HUES6 (cell line): Measurements from ENCODE around the gene NUDT16.

Source experiments
- H3K27ac ChIP-seq: 2 replicates; pipeline ENCODE4 v1.7.0; 2013; ENCODE audit warnings: low read depth, mild to moderate bottlenecking, low read length, inconsistent platforms
- H3K27me3 ChIP-seq: 2 replicates; pipeline ENCODE4 v1.6.1; 2013; ENCODE audit warnings: low read length; ENCODE audit not compliant: control insufficient read depth, insufficient read depth
- H3K36me3 ChIP-seq: 2 replicates; pipeline ENCODE4 v1.6.1; 2013; ENCODE audit warnings: low read length; ENCODE audit not compliant: control insufficient read depth, insufficient read depth
- H3K4me1 ChIP-seq: 2 replicates; pipeline ENCODE4 v1.6.1; 2013; ENCODE audit warnings: low read length; ENCODE audit not compliant: control insufficient read depth, insufficient read depth
- H3K4me3 ChIP-seq: 2 replicates; pipeline ENCODE4 v1.5.1; 2013; ENCODE audit warnings: low read depth, low read length
- H3K9ac ChIP-seq: one replicate; pipeline ENCODE4 v1.6.1; 2013; ENCODE audit warnings: mild to moderate bottlenecking, low read length
- H3K9me3 ChIP-seq: 2 replicates; pipeline ENCODE4 v1.6.1; 2013; ENCODE audit warnings: low read depth, low read length; ENCODE audit not compliant: control insufficient read depth, insufficient read depth

Gene NUDT16

DNA sequence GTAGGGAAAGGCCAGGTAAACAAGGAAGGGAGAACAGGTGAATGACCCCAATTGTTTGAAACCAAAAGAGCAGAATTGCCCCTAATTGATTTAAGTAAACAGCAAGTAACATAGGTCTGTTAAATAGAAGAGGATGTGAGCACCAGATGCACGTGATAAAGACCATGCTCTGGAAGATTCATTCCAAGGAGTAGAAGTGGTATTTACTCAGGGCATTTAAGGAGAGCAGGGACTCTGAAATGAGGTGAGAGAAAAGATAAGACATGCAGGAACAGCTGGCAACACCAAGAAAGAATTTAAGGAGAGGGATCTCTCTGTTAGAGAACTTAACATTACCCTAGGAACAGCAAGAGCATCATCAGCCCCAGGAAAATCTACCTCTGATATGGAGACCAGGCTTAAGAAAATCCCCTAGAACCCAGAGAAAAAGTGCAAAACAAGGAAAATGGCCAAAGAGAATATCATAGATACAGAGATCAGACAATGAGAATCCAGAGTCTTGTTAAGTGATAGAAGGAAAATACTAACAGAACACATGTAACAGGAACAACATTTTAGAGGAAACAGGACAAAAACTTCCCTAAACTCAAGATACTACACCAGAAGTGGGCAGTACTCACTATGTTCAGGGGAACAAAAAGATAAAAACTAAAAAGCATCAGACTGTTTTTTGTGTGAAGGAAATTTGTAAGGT, 6.4 kb downstream of the NUDT16 start:
- H3K27me3 ChIP-seq = no peaks in the 10 kb centered on the region
- peaks cover 34% of the 10 kb centered on the region for H3K36me3 ChIP-seq
- H3K4me1 ChIP-seq = no peaks in the 10 kb centered on the region
- H3K9ac ChIP-seq = no peak overlapping the region
- H3K9me3 ChIP-seq = no peaks in the 10 kb centered on the region
- no peak overlapping the region for H3K27ac ChIP-seq
- no peak overlapping the region for H3K4me3 ChIP-seq

GRCh38 chr3:131388490-131388799, 6.9 kb downstream of the NUDT16 start:
- Histone ChIP-seq H3K27ac (no peak overlapping the region), H3K4me3 (no peak overlapping the region), H3K9me3 (no peaks in the 10 kb centered on the region), H3K36me3 (peaks cover 31% of the 10 kb centered on the region), H3K4me1 (no peaks in the 10 kb centered on the region), H3K27me3 (no peaks in the 10 kb centered on the region), H3K9ac (no peak overlapping the region)

DNA sequence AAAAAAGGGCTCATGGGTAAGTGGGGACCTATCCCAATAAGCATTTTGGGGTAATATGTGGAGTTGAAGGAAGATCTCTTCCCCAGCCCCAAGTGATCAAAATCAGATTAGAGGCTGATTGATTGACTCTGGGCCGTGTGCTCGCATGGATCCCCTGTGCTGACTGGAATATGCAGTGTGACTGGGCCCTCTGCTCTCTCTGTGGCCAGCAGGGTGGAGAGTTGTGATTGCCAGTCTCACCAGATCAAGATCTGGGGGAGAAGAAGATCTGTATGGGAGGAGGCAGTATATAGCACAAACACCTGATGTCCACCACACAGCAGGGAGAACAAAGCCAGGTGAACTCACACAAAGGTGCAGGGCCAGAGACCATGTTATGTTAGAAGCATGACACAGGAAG, 8.8 kb downstream of the NUDT16 start:
- H3K9ac ChIP-seq = no peak overlapping the region
- no peaks in the 10 kb centered on the region for H3K9me3 ChIP-seq
- H3K36me3 ChIP-seq = peaks cover 13% of the 10 kb centered on the region
- no peaks in the 10 kb centered on the region for H3K27me3 ChIP-seq
- no peak overlapping the region for H3K4me3 ChIP-seq
- no peaks in the 10 kb centered on the region for H3K4me1 ChIP-seq
- H3K27ac ChIP-seq = no peak overlapping the region

DNA sequence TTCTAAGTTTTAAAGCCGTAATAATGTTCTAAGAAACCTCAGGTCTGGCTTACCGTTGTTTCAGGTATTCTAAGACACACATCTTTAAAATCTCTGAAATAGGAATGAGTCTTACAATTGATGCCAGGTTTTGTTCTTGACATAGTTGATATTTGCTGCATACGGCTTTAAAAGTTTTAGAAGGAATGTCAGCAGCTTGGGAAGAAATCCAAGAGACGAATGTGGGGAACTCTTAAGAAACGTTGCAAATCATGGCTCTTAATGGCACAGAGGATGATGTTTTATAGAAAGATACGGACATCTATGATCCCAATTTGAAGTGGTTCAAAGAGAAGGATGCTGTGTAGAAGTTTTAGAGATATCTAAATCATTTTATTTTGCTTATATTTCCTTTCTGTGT, 11.5 kb downstream of the NUDT16 start:
- Histone ChIP-seq H3K4me3 (no peak overlapping the region), H3K36me3 (no peaks in the 10 kb centered on the region), H3K9me3 (no peaks in the 10 kb centered on the region), H3K4me1 (no peaks in the 10 kb centered on the region), H3K27ac (no peak overlapping the region), H3K9ac (no peak overlapping the region), H3K27me3 (no peaks in the 10 kb centered on the region)

DNA sequence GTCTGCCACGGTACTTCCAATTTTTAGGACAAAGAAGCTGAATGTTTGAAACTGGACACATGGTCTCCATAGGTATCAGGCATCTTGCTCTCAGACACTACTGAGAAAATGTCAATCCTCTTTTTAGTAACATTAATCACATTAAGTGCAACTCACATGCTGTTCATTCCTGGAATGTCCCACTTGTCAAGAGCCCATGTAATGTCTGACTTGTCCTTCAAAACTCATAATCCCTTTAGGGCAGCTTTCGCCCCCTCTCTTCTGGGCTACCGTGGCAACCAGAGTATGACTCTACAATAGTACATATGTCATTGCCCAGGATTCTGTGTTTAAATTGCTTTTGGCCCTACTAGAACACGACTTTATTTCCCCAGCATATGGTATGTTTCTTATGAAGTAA, 12.3 kb downstream of the NUDT16 start:
- Histone ChIP-seq H3K27ac (no peak overlapping the region), H3K36me3 (no peaks in the 10 kb centered on the region), H3K4me1 (no peaks in the 10 kb centered on the region), H3K9ac (no peak overlapping the region), H3K9me3 (no peaks in the 10 kb centered on the region), H3K27me3 (no peaks in the 10 kb centered on the region), H3K4me3 (no peak overlapping the region)

- no peaks in the 10 kb centered on the region for H3K9me3 ChIP-seq
- H3K4me3 ChIP-seq = no peak overlapping the region
- no peaks in the 10 kb centered on the region for H3K4me1 ChIP-seq
- no peaks in the 10 kb centered on the region for H3K27me3 ChIP-seq
- H3K27ac ChIP-seq = no peak overlapping the region
- no peak overlapping the region for H3K9ac ChIP-seq
- no peaks in the 10 kb centered on the region for H3K36me3 ChIP-seq
Observed at GRCh38 chr3:131394400-131394799, 12.8 kb downstream of the NUDT16 start.

DNA sequence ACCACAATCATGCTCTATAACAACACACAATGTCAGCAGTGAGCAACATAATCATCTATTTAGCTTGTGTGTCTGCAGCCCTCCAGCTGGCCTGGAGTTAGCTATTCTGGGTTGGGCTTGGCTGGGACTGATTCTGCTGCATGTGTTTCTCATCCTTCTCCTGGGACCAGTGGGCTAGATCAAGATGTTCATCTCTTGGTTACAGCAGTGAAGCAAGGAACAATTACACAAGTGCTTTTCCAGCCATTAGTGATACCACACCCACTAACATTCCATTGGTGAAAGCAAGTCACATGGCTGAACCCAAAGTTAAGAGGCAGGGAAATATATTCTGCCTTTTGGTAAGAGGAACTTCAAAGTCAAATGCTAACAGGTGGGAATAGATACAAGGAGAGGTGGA, 14.6 kb downstream of the NUDT16 start:
- no peaks in the 10 kb centered on the region for H3K4me1 ChIP-seq
- H3K9ac ChIP-seq = no peak overlapping the region
- H3K9me3 ChIP-seq = no peaks in the 10 kb centered on the region
- H3K4me3 ChIP-seq = no peak overlapping the region
- no peaks in the 10 kb centered on the region for H3K27me3 ChIP-seq
- no peaks in the 10 kb centered on the region for H3K36me3 ChIP-seq
- no peak overlapping the region for H3K27ac ChIP-seq

- no peaks in the 10 kb centered on the region for H3K9me3 ChIP-seq
- H3K4me3 ChIP-seq = no peak overlapping the region
- no peaks in the 10 kb centered on the region for H3K27me3 ChIP-seq
- no peaks in the 10 kb centered on the region for H3K4me1 ChIP-seq
- H3K27ac ChIP-seq = no peak overlapping the region
- H3K9ac ChIP-seq = no peak overlapping the region
- no peaks in the 10 kb centered on the region for H3K36me3 ChIP-seq
Observed at GRCh38 chr3:131397889-131398288, 16.3 kb downstream of the NUDT16 start.

DNA sequence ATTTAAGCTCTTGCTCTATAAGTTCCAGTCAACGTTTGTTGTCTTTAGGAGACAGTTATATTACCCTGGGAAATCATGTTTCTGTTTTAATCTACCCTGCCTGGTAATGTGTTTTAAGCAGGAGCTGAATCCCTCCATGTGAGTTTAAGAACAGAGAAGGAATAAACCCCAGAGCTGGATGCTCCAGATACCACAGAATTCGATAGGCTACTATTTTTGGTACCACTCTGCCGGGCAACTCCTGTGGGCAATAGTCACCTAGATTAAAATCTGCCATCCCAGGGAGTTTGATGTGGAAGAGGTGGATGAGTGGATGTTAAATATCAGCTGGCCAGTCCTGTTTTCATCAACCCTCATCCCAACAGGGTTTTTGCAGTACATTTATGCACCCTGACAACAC, 20.4 kb downstream of the NUDT16 start:
- H3K9me3 ChIP-seq = peaks cover 5% of the 10 kb centered on the region; the same call in 1 of the 2 replicates
- H3K9ac ChIP-seq = no peak overlapping the region
- no peaks in the 10 kb centered on the region for H3K36me3 ChIP-seq
- H3K4me1 ChIP-seq = no peaks in the 10 kb centered on the region
- no peak overlapping the region for H3K4me3 ChIP-seq
- no peaks in the 10 kb centered on the region for H3K27me3 ChIP-seq
- no peak overlapping the region for H3K27ac ChIP-seq

DNA sequence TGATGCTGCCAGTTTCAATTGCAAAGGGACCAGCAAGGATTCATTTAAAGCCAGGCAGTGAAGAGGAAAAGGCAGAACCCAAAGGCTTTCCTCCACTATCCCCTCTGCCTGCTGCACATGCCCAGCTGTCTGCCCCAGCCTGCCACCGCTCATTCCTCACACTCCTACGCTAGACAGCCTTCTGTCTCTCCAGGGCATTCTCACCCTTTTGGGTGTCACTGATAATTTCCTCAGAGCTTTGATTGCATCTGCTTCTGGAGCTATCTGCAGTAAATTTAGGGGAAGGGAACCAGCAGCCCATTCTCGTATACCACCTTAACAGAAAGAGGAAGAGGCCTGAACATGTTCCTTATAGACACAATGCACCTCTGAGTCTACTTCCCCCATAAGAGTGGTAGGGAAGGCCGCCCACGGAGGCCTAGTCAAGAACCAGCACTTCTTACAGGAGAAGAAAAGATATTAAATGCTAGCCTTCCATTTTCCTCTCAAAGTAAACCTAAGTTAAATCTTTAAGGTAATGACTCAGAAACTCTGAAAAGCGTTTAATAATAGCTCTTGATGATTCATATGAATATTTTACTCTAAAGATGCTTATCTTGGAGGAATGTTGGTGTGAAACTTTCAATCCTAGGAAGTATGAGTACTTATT, 20.9 kb downstream of the NUDT16 start:
- no peaks in the 10 kb centered on the region for H3K36me3 ChIP-seq
- H3K4me3 ChIP-seq = no peak overlapping the region
- no peak overlapping the region for H3K27ac ChIP-seq
- no peaks in the 10 kb centered on the region for H3K4me1 ChIP-seq
- H3K9me3 ChIP-seq = peaks cover 5% of the 10 kb centered on the region; the same call in 1 of the 2 replicates
- H3K27me3 ChIP-seq = no peaks in the 10 kb centered on the region
- no peak overlapping the region for H3K9ac ChIP-seq

- H3K27ac ChIP-seq = no peak overlapping the region
Observed at GRCh38 chr3:131403216-131403895, 21.8 kb downstream of the NUDT16 start.

More at GRCh38 chr3:131403216-131403895, 21.8 kb downstream of the NUDT16 start:
- Histone ChIP-seq H3K36me3 (no peaks in the 10 kb centered on the region), H3K9ac (no peak overlapping the region), H3K4me3 (no peak overlapping the region), H3K4me1 (no peaks in the 10 kb centered on the region), H3K27me3 (no peaks in the 10 kb centered on the region), H3K9me3 (peaks cover 5% of the 10 kb centered on the region; the same call in 1 of the 2 replicates)
